ENCODE measurements around the gene CSK.

- no peak for TF ChIP-seq CTCF (IDR thresholded peaks at IDR 0.05; ENCODE audit: poor library complexity)
- TF ChIP-seq EZH2phosphoT487 (IDR thresholded peaks at IDR 0.05; ENCODE audit: low read depth, severe bottlenecking, unreplicated experiment): no peak
Observed at GRCh38 chr15:74816624-74817369, 34.9 kb downstream of the CSK start.

Data from hepatocyte (in vitro differentiated cells).